ES-I3 (cell line): ENCODE results near the gene MIER2.
"Not testable (repeated sequence)": the region's sequence is repeated elsewhere in the genome, so short reads cannot be mapped to it uniquely, and the experiment has no call there.

Source experiments
- H3K36me3 ChIP-seq: 2 replicates; pipeline ENCODE4 v1.6.1; 2013; ENCODE audit warnings: mild to moderate bottlenecking, low read length, control low read depth, moderate library complexity; ENCODE audit not compliant: insufficient read depth
- H3K4me1 ChIP-seq: 2 replicates; pipeline ENCODE4 v1.6.1; 2013; ENCODE audit warnings: mild to moderate bottlenecking, control low read depth, low read length; ENCODE audit not compliant: insufficient read depth
- H3K9ac ChIP-seq: 2 replicates; pipeline ENCODE4 v1.6.1; 2013; ENCODE audit warnings: low read depth, mild to moderate bottlenecking, low read length, moderate library complexity
- H3K9me3 ChIP-seq: 2 replicates; pipeline ENCODE4 v1.6.1; 2013; ENCODE audit warnings: mild to moderate bottlenecking, low read length, moderate library complexity; ENCODE audit not compliant: control insufficient read depth, insufficient read depth

MIER2 gene

DNA sequence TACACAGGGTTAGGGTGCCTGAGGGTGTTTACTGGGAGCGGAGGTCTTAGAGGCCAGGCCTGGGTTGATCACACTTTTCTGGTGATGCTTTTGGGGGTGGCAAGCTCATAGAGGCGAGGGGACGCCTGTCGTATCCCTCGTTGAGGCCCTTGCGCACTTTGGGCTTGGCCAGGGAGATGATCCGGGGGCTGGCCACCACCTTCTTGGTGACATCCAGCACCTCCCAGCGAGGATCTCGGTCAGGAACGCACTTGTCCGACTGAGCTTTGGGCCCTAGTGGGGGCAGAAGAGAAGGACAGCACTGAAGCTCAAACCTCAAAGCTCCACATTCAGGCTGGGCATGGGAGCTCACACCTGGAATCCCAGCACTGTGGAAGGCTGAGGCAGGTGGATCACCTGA is 17.6 kb upstream of the MIER2 start:
- no peaks in the 10 kb centered on the region for H3K36me3 ChIP-seq
- no peaks in the 10 kb centered on the region for H3K4me1 ChIP-seq
- H3K9ac ChIP-seq: no peak overlapping the region
- no peaks in the 10 kb centered on the region for H3K9me3 ChIP-seq

DNA sequence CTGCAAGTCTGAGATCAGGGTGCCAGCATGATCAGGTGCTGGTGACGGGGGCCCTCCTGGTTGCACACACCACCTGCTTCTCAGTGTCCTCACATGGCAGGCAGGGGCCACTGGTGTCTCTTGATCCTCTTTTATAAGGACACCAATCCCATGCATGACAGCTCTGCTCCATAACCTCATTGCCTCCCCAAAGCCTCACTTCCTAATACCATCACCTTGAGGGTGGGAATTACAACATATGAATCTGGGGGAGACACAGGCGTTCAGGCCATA is 15.0 kb upstream of the MIER2 start:
- no peak overlapping the region for H3K9ac ChIP-seq
- no peaks in the 10 kb centered on the region for H3K36me3 ChIP-seq
- no peaks in the 10 kb centered on the region for H3K4me1 ChIP-seq
- no peaks in the 10 kb centered on the region for H3K9me3 ChIP-seq

DNA sequence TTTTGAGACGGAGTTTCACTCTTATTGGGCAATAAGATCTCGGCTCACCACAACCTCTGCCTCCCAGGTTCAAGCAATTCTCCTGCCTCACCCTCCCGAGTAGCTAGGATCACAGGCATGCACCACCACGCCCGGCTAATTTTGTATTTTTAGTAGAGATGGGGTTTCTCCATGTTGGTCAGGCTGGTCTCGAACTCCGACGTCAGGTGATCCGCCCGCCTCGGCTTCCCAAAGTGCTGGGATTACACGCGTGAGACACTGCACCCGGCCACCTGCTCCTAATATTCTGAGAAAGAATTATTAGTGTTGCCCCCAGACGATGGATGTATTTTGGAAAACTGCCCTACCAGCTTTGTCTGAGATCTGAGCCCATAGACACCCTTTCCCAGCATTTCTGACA is 10.9 kb upstream of the MIER2 start:
- not testable (repeated sequence) for H3K9me3 ChIP-seq, H3K36me3 ChIP-seq, H3K9ac ChIP-seq, H3K4me1 ChIP-seq

DNA sequence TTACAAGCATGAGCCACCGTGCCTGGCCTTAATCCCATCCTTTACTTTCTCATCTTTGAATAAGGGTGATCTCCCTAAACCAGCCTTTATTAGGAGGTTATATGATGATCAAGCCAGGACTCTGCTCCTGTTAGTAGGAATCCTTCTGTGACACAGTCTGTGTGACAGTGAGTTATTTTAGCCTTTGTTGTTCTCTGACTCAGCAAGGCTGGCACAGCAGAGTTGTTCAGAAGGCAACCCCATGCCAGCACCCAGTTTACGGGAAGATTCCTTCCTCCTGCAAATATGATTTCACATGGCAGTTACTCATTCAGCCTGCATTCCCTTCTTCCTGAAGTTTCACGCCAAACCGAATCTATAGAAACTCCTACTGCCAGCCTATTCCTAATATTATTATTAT is 10.5 kb upstream of the MIER2 start:
- H3K9me3 ChIP-seq: no peaks in the 10 kb centered on the region

DNA sequence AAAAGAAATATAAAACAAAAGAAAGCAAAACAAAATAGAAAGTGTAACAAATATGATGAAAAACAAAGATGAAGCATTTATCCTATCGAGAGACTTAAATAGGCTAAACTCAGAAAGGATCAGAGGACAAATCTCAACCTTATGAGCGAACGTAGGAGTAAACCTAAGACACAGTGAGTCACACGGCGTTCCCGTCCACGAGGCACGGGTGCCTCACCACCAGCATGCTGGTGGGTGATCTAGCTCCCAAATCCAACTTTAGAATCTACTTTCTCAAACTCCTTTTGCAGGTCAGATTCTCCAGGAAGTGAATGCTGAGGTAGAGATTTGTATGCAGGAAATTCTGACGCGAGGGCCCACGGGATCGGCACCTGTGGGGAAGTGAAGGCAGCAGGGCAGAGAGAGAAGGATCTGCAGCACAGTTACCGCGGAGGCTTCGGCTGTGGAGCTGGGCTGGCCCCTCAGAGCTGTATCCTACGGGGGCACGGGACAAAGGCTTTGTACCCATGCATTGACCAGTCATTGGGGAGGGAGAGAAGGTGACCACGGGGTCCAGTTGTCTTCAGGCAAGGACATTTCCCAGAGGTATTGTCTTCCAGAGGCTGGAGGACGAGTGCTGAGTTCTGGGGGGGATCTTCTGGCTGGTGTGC is 7.5 kb upstream of the MIER2 start:
- H3K9ac ChIP-seq: no peak overlapping the region
- no peaks in the 10 kb centered on the region for H3K4me1 ChIP-seq
- H3K9me3 ChIP-seq: no peaks in the 10 kb centered on the region
- no peaks in the 10 kb centered on the region for H3K36me3 ChIP-seq

More for the DNA sequence above, 10.5 kb upstream of the MIER2 start:
- H3K36me3 ChIP-seq: no peaks in the 10 kb centered on the region
- no peak overlapping the region for H3K9ac ChIP-seq
- no peaks in the 10 kb centered on the region for H3K4me1 ChIP-seq

DNA sequence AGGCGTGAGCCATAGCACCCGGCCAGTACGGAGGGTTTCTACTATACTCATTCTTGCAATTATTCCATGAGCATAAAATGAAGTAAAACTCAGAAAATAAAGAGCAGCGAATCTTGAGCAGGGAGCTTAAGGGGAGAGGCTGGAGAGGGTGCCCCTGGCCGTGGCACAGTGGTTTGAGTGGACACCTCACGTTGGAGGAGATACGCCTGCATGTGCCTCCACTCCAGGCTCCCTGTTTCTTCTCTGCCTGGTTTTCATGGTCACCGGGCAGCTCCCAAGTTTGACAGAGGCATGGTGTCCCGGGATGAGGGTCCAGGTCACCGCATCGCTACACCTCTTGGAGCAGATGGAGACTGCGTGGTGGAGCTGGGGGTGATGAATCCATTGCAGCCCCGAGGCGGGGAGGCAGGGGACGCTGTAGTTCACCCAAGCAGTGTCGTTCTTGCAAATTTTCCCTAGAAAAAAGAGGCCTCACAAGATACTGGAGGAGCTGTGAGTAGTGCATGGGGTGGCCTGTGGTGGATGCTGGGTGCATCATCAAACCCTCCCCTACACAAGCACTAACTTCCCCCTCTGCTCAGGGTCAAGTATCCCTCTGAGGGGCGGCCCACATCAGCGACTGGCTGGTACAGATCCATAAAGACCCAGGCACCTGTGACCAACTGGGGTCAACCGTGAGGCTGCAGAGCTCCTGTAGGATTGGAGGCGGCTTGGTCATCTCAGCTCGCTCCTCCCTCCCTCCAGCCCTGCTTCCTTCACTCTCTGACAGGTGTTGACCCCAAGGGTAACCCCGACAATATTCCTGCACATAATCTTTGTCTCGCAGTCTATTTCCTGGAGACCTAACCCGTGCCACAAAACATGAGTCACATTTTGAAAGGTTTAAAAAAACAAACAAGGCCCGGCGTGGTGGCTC is 3.6 kb upstream of the MIER2 start:
- H3K9ac ChIP-seq: no peak overlapping the region
- H3K4me1 ChIP-seq: no peaks in the 10 kb centered on the region
- H3K36me3 ChIP-seq: no peaks in the 10 kb centered on the region
- H3K9me3 ChIP-seq: peaks cover 2% of the 10 kb centered on the region; the same call in 1 of the 2 replicates

DNA sequence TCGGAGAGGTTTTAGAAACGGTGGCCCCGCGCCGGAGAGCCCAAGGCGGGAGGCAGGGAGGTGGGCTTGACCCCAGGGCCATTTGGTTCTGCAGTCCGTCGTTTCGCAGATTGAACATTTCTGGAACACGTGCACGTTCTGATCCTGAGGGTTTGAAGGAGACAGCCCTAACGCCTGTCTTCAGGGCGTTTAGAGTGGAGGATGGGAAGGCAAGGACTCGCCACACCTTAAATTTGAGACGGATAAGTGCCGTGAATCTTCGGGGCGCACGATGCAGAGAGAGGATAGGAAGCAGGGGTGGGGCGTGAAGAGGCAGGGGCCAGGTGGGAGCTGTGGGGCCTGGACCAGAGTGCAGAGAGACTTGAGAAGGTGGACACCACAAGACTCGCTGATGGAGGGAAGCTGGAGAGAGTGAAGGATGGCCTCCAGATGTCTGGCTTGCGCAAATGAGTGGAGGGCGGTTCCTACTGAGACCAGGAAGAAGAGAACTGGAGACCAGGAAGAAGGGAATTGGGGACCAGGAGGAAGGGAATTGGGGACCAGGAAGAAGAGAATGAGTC is 804 bp upstream of the MIER2 start:
- H3K4me1 ChIP-seq: peaks cover 12% of the 10 kb centered on the region; the same call in 1 of the 2 replicates

DNA sequence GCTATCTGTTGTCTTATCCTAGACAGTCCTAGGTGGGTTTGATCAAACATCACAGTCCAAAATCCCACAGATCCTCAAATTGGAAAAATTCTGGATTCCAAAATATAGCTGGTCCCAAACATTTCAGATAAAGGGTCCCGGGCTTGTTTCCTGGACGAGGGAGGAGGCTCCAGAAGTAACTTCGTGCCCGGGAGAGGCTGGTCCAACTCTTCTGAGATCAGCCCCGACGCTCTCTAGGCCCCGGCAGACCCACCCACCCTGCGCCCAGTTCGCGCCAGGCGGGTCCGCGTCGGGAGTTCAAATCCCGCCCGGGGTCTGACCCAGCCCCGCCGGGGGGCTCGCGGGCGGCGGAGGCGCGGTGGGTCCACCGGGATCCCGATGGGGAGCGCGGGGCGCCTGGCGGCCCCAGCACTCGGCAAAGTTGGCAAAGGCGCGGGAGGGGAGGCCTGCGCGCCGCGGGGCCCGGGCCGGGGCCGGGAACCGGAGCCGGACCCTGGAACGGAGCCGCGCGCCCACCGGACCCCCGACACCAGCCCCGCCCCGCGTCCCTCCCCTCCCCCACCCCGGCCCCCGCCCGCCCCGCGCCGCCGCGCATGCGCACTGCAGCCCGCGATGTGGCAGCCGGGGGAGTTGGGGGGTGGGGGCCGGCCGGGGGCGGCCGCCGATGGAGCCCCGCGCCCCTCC is 513 bp downstream of the MIER2 start:
- peak overlapping the region; percentile 86 for H3K9ac ChIP-seq

More for the DNA sequence above, 804 bp upstream of the MIER2 start:
- H3K36me3 ChIP-seq: no peaks in the 10 kb centered on the region
- peak overlapping the region; percentile 90 for H3K9ac ChIP-seq
- peaks cover 2% of the 10 kb centered on the region; the same call in 1 of the 2 replicates for H3K9me3 ChIP-seq

DNA sequence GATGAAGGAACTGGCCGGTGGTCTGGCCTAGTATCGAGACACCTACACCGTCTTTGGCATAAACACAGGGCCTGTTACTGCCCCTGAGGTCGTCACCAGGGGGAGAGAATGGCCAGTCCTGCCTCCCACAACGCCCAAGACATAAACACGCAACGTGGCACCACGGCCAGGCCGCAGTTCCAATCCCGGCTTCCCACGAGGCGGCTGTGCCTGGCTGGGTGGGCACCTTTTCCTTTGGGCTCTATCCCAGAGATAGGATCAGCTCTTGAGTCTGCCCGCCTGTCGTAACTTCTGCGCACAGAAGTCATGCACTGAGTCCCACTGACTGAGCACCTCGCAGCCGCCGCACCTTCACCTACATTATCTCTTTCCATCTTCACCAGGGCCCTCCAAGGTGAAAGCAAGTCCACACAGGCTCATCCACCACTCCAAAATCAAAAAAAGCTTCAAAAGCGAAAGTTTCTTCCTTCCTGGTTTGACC is 1.1 kb downstream of the MIER2 start:
- H3K9me3 ChIP-seq: peaks cover 2% of the 10 kb centered on the region; the same call in 1 of the 2 replicates
- H3K4me1 ChIP-seq: peaks cover 12% of the 10 kb centered on the region; the same call in 1 of the 2 replicates
- H3K36me3 ChIP-seq: no peaks in the 10 kb centered on the region
- peak overlapping the region; percentile 86 for H3K9ac ChIP-seq

More for the DNA sequence above, 513 bp downstream of the MIER2 start:
- peaks cover 12% of the 10 kb centered on the region; the same call in 1 of the 2 replicates for H3K4me1 ChIP-seq
- peaks cover 2% of the 10 kb centered on the region; the same call in 1 of the 2 replicates for H3K9me3 ChIP-seq
- no peaks in the 10 kb centered on the region for H3K36me3 ChIP-seq

DNA sequence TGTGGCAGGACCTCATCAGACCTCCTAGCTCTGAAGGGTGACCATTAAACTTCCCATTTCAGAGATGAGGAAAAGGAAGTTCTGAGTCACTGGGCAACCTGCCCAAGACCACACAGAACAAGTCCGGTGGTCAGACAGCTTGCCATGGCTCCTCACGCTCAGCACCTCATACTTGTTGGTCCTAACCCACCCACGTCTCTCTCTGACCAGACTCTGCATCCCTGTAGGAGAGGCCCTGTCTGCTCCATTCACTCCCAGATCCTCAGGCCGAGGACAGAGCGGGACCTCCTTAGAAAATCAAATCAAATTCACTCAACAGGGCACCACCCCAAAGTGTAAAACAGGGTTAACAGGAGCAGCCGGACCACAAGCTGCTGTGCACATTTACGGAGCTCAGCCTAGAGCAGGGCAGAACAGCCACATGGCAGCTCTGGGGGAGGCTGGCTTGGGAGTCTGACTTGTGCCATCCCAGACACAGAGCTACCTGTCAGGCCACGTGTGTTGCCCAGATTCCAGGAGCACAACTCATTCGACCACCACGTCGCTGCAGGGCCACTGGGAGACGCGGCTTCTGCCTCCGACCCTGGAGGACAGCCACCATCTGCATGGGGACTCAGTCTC is 1.7 kb downstream of the MIER2 start:
- peak overlapping the region; percentile 86; the same call in 1 of the 2 replicates for H3K9ac ChIP-seq
- peaks cover 2% of the 10 kb centered on the region; the same call in 1 of the 2 replicates for H3K9me3 ChIP-seq
- H3K4me1 ChIP-seq: peaks cover 12% of the 10 kb centered on the region; the same call in 1 of the 2 replicates
- H3K36me3 ChIP-seq: no peaks in the 10 kb centered on the region

DNA sequence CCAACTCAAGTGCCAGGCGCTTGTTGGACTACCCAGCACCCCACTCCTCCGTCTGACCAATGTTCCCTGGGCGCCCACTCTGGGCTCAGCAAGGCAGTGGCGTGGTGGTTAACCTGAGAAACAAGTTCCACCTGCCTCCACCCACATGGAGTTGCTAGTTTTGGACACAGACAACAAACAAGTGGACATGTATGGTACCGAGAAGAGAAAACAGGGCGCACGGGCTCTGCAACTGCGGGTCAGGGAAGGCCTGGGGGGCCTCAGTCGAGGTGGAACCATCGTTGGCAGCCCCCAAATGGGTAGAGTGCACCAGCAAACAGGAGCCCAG is 2.5 kb downstream of the MIER2 start:
- Histone ChIP-seq H3K9me3 (peaks cover 2% of the 10 kb centered on the region; the same call in 1 of the 2 replicates), H3K36me3 (no peaks in the 10 kb centered on the region), H3K4me1 (peaks cover 12% of the 10 kb centered on the region; the same call in 1 of the 2 replicates), H3K9ac (no peak overlapping the region)

DNA sequence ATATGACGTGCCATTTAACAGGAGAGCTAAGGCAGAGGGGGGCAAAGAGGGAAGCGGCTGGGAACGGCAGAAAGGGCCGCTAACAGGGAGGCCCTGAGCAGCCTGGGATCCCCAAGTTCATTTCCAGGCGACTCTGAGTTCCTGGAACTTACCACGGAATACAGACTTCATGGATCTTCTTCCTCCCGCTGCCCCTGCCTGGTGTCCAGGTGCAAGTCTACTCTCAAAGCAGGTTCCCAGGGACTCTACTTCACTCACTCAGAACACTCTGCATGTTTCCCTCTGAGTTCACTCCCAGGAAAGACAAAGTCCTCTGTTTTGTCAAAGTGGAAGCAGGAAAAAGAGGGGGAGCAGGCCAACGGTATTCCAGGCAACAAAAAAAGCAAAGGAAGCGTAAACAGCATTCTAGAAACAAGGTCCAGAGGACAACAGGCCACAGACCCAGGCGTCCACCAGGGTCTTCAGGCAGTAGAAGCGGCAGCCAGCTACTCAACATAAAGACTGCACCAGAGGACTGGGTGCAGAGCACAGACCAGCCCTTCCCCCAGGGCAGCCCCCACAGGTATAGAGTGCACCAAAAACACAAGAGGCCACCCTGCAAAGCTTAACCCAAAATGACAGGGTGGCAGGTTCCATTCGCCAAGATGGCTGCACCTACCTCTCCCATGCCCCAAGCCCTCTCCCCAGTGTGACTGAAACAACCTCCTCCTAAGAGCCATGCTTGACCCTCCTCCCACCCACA is 3.0 kb downstream of the MIER2 start:
- Histone ChIP-seq H3K36me3 (no peaks in the 10 kb centered on the region), H3K4me1 (peaks cover 12% of the 10 kb centered on the region; the same call in 1 of the 2 replicates), H3K9ac (no peak overlapping the region), H3K9me3 (peaks cover 2% of the 10 kb centered on the region; the same call in 1 of the 2 replicates)

DNA sequence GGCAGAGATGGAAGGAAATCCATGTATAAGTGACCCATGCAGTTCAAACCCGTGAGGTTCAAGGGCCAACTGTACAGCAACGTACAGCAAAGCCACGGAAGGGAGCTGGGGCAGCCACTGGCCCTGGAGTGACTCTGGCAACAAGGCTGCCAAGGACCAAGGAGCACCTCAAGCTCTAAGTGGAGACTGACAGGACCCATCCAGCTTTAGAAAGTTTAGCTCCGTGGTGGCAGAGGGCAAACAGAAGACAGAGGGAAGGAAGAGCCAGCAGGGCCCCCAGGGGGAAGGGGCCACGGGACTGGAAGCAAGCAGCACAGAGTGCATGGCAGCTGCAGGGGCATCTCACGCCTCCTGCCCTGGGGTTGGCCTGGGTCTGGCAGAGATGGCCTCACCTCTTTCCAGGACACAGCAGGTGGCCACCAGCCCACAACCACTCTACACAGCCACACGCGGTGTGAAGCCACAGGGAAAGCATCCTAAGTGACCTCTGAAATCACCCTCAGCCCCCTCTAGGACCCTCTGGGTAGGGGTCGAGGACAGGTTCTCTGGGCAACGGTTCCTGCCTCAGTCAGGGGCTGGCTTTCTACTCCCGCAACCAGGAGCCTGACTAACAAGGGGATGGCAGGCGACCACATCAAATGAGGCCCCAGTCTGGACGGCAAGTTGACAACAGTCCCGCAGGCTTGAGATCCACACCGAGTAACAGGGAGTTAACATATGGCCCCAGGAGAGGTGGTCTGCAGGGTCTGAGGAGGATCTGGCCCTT is 3.8 kb downstream of the MIER2 start:
- H3K36me3 ChIP-seq: no peaks in the 10 kb centered on the region
- H3K9ac ChIP-seq: no peak overlapping the region
- H3K4me1 ChIP-seq: peaks cover 12% of the 10 kb centered on the region; the same call in 1 of the 2 replicates
- H3K9me3 ChIP-seq: peaks cover 2% of the 10 kb centered on the region; the same call in 1 of the 2 replicates
